SU-DHL-6 (cell line): ENCODE data around the gene OR6X1.
"Not testable (repeated sequence)": the region's sequence is repeated elsewhere in the genome, so short reads cannot be mapped to it uniquely, and the experiment has no call there.

Experiments
- H2AFZ ChIP-seq: fragments of 200-600 bp; sonication (generic); 2 replicates; pipeline ENCODE4 v1.6.1; 2014; ENCODE audit warnings: low read depth, mild to moderate bottlenecking, moderate library complexity, mixed read lengths, antibody characterized with exemption, low read length; ENCODE audit not compliant: severe bottlenecking
- H3F3A ChIP-seq: fragments of 200-600 bp; shearing (Covaris generic); 2 replicates; pipeline ENCODE4 v1.6.0; 2016; ENCODE audit warnings: antibody characterized with exemption, mild to moderate bottlenecking; ENCODE audit not compliant: insufficient read depth
- H3K27ac ChIP-seq: fragments of 200-600 bp; sonication (generic); 2 replicates; pipeline ENCODE4 v1.5.1; 2016; ENCODE audit warnings: low read depth, mild to moderate bottlenecking, low read length, moderate library complexity, mixed read lengths
- H3K27me3 ChIP-seq: fragments of 200-600 bp; sonication (generic), shearing (Covaris generic); 2 replicates; pipeline ENCODE4 v1.6.0; 2014; ENCODE audit warnings: mild to moderate bottlenecking, low read length
- H3K36me3 ChIP-seq: fragments of 200-600 bp; sonication (generic); 2 replicates; pipeline ENCODE4 v1.6.1; 2014; ENCODE audit warnings: mild to moderate bottlenecking, low read length, mixed read lengths
- H3K4me2 ChIP-seq: fragments of 300-600, 200-600 bp; shearing (Covaris generic), sonication (generic); 2 replicates; pipeline ENCODE4 v1.6.0; 2014; ENCODE audit warnings: low read length, low read depth, mild to moderate bottlenecking; ENCODE audit not compliant: poor library complexity, severe bottlenecking
- H3K4me3 ChIP-seq: fragments of 200-600 bp; sonication (generic); 2 replicates; pipeline ENCODE4 v1.5.1; 2014; ENCODE audit warnings: antibody characterized with exemption, low read length, mild to moderate bottlenecking, mixed read lengths; ENCODE audit not compliant: insufficient read depth, poor library complexity, severe bottlenecking
- H3K79me2 ChIP-seq: fragments of 200-600 bp; sonication (generic); 2 replicates; pipeline ENCODE4 v1.6.1; 2014; ENCODE audit warnings: mild to moderate bottlenecking, low read length, moderate library complexity; ENCODE audit not compliant: insufficient read depth
- H3K9ac ChIP-seq: fragments of 200-600 bp; sonication (generic); 2 replicates; pipeline ENCODE4 v1.7.0; 2014; ENCODE audit warnings: mild to moderate bottlenecking, low read length
- H3K9me2 ChIP-seq: fragments of 200-600 bp; sonication (generic); replicated peaks from 2 replicates; pipeline ENCODE4 v1.6.1; 2014; ENCODE audit warnings: low read length; ENCODE audit not compliant: insufficient read depth
- H3K9me3 ChIP-seq: fragments of 200-600 bp; sonication (generic); 2 replicates; pipeline ENCODE4 v1.6.1; 2014; ENCODE audit warnings: low read length, mixed read lengths; ENCODE audit not compliant: insufficient read depth
- H4K20me1 ChIP-seq: fragments of 200-600 bp; sonication (generic); 2 replicates; pipeline ENCODE4 v1.6.1; 2014; ENCODE audit warnings: low read depth, mild to moderate bottlenecking, antibody characterized with exemption, low read length, moderate library complexity, mixed read lengths
- CTCF ChIP-seq: fragments of 200-600 bp; sonication (generic); IDR thresholded peaks from one replicate; pipeline ENCODE4 v1.5.1; 2017; ENCODE audit warnings: antibody characterized with exemption, mild to moderate bottlenecking, low read length, moderate library complexity; ENCODE audit not compliant: insufficient read depth, poor library complexity, severe bottlenecking
- EZH2phosphoT487 ChIP-seq: fragments of 200-600 bp; sonication (generic), shearing (Covaris generic); conservative IDR thresholded peaks from 2 replicates; pipeline ENCODE4 v1.6.1; 2018; ENCODE audit warnings: mild to moderate bottlenecking, antibody characterized with exemption, low read length, moderate library complexity, mixed read lengths

OR6X1 gene

GRCh38 chr11:123718063-123718462 lies 36.3 kb downstream of the OR6X1 start:
- no peak overlapping the region for H3K4me3 ChIP-seq
- no peaks in the 10 kb centered on the region for H3F3A ChIP-seq
- H4K20me1 ChIP-seq, result no peaks in the 10 kb centered on the region
- no peaks in the 10 kb centered on the region for H3K27me3 ChIP-seq
- no peak overlapping the region for H3K4me2 ChIP-seq
- no peak overlapping the region for H3K27ac ChIP-seq
- H3K79me2 ChIP-seq, result no peaks in the 10 kb centered on the region
- H2AFZ ChIP-seq, result no peak overlapping the region
- no peaks in the 10 kb centered on the region for H3K9me2 ChIP-seq
- H3K9ac ChIP-seq, result no peak overlapping the region
- TF ChIP-seq EZH2phosphoT487, result no peak
- no peak for TF ChIP-seq CTCF
- H3K36me3 ChIP-seq, result no peaks in the 10 kb centered on the region
- H3K9me3 ChIP-seq, result no peaks in the 10 kb centered on the region

- not testable (repeated sequence) for H3K36me3 ChIP-seq, H4K20me1 ChIP-seq, H3K27ac ChIP-seq, H3F3A ChIP-seq, H3K9ac ChIP-seq, H3K4me2 ChIP-seq, H3K27me3 ChIP-seq, H3K9me2 ChIP-seq, H3K79me2 ChIP-seq, H3K9me3 ChIP-seq, H2AFZ ChIP-seq, H3K4me3 ChIP-seq
These were observed 41.7 kb downstream of the OR6X1 start for GRCh38 chr11:123712627-123713026.

GRCh38 chr11:123707606-123708205 lies 46.6 kb downstream of the OR6X1 start:
- no peaks in the 10 kb centered on the region for H3F3A ChIP-seq
- no peaks in the 10 kb centered on the region for H4K20me1 ChIP-seq
- peak; percentile 65 for TF ChIP-seq CTCF
- TF ChIP-seq EZH2phosphoT487, result no peak
- H2AFZ ChIP-seq, result no peak overlapping the region
- H3K9me3 ChIP-seq, result no peaks in the 10 kb centered on the region
- H3K36me3 ChIP-seq, result no peaks in the 10 kb centered on the region
- H3K27me3 ChIP-seq, result no peaks in the 10 kb centered on the region
- no peak overlapping the region for H3K4me2 ChIP-seq
- no peak overlapping the region for H3K27ac ChIP-seq
- H3K4me3 ChIP-seq, result no peak overlapping the region
- no peaks in the 10 kb centered on the region for H3K79me2 ChIP-seq
- H3K9ac ChIP-seq, result no peak overlapping the region
- H3K9me2 ChIP-seq, result no peaks in the 10 kb centered on the region

GRCh38 chr11:123707206-123707605 lies 47.1 kb downstream of the OR6X1 start:
- Histone ChIP-seq H3F3A (no peaks in the 10 kb centered on the region), H3K4me3 (no peak overlapping the region), H3K4me2 (no peak overlapping the region), H3K79me2 (no peaks in the 10 kb centered on the region), H3K9me3 (no peaks in the 10 kb centered on the region), H3K27ac (no peak overlapping the region), H3K27me3 (no peaks in the 10 kb centered on the region), H3K9me2 (no peaks in the 10 kb centered on the region), H4K20me1 (no peaks in the 10 kb centered on the region), H2AFZ (no peak overlapping the region), H3K36me3 (no peaks in the 10 kb centered on the region), H3K9ac (no peak overlapping the region)
- no peak for TF ChIP-seq CTCF
- TF ChIP-seq EZH2phosphoT487, result no peak
